DND-41 (cell line): Measurements from ENCODE around the gene SERPINI1.

Experiments used
- EZH2 ChIP-seq: IDR thresholded peaks from 3 replicates; pipeline ENCODE4 v1.6.1; 2012; ENCODE audit warnings: borderline replicate concordance, low read depth, mild to moderate bottlenecking, moderate library complexity, low read length, inconsistent platforms; ENCODE audit not compliant: severe bottlenecking
- TF ChIP-seq, protein P1 (sequence below): IDR thresholded peaks from 2 replicates; pipeline ENCODE4 v1.5.1; 2012; ENCODE audit warnings: borderline replicate concordance, low read length, moderate library complexity, mild to moderate bottlenecking; ENCODE audit not compliant: poor library complexity, severe bottlenecking; ENCODE audit errors: extremely low read depth

DNA sequence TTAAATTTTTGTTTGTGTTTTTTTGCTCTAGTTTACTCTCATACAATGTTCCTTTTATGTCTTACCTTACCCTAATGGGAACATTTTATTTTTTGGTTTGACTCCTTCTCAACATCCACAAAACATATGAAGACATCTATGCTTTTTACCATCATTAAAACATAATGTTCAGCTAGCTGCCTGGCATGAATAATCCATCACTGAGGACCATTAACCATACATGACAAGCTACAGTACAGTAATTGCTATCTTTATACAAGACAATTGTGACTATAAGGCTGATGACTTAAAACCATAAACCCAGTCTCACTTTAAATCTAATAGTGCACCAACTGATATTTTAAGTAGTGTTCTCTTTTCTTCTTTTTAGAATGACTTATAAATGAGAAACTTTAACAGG is 13.7 kb downstream of the SERPINI1 start:
- TF ChIP-seq, protein P1, sequence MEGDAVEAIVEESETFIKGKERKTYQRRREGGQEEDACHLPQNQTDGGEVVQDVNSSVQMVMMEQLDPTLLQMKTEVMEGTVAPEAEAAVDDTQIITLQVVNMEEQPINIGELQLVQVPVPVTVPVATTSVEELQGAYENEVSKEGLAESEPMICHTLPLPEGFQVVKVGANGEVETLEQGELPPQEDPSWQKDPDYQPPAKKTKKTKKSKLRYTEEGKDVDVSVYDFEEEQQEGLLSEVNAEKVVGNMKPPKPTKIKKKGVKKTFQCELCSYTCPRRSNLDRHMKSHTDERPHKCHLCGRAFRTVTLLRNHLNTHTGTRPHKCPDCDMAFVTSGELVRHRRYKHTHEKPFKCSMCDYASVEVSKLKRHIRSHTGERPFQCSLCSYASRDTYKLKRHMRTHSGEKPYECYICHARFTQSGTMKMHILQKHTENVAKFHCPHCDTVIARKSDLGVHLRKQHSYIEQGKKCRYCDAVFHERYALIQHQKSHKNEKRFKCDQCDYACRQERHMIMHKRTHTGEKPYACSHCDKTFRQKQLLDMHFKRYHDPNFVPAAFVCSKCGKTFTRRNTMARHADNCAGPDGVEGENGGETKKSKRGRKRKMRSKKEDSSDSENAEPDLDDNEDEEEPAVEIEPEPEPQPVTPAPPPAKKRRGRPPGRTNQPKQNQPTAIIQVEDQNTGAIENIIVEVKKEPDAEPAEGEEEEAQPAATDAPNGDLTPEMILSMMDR = no peak
- no peak for TF ChIP-seq EZH2
